Bronchial epithelial cell (primary cell): ENCODE measurements around the gene RBM45. TPM values are rescaled to one million over a fixed set of nuclear protein-coding genes. Genes with fewer than 3 reads are reported as not detected.
A peak's percentile ranks its signal among the peaks of the same experiment; 100 is the strongest.
"Not testable (repeated sequence)": the region's sequence is repeated elsewhere in the genome, so short reads cannot be mapped to it uniquely, and the experiment has no call there.

Experiments used
- DNase-seq: peaks from one replicate; pipeline ENCODE4 v3.0.0-alpha.2; 2010; ENCODE audit warnings: low read depth
- FAIRE-seq: peaks from 2 replicates; lab custom pipeline; 2011; peaks lifted over from hg19 to GRCh38; lab: Jason Lieb, UNC
- H3K27me3 ChIP-seq: 2 replicates; pipeline ENCODE4 v1.5.1; 2011; ENCODE audit warnings: low read length; ENCODE audit not compliant: control insufficient read depth, insufficient read depth
- H3K36me3 ChIP-seq: 2 replicates; pipeline ENCODE4 v1.5.1; 2011; ENCODE audit warnings: low read length; ENCODE audit not compliant: control insufficient read depth, insufficient read depth
- H3K4me3 ChIP-seq: 2 replicates; pipeline ENCODE4 v1.5.1; 2011; ENCODE audit warnings: mild to moderate bottlenecking, low read depth, low read length, control low read depth
- total RNA-seq: library from RNA; depleted of rRNA; stranded (reverse); fragments of >200 nt; gene quantifications from 2 replicates; pipeline ENCODE4 v1.2.1, GENCODE V29; 2014
- TF ChIP-seq, protein P1 (sequence below): IDR thresholded peaks from 2 replicates; pipeline ENCODE4 v1.5.1; 2011; ENCODE audit warnings: mild to moderate bottlenecking, moderate library complexity, low read length, control low read depth, inconsistent platforms; ENCODE audit not compliant: insufficient read depth, severe bottlenecking

RBM45 gene
- total RNA-seq, 1 donor from 2014 or later, result 22.1 TPM

DNA sequence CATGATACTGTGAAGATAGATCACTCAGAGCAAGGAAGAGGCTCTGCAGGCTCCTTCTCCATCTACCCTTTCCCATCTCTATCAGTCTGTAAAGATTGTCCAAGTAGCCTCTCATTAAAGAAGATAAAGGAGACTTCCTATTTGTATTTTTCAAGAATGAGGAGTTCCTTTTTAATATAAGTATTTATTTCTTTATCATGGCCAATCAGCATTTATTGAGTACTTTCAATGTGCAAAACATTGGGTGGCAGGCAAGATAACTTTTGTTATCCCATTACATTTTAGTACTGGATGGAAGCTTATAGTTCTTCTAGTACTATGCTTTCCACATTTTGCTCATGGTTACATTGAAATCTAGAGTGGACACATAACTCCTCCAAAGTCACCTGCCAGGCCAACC, 36.1 kb upstream of the RBM45 start:
- TF ChIP-seq, protein P1, sequence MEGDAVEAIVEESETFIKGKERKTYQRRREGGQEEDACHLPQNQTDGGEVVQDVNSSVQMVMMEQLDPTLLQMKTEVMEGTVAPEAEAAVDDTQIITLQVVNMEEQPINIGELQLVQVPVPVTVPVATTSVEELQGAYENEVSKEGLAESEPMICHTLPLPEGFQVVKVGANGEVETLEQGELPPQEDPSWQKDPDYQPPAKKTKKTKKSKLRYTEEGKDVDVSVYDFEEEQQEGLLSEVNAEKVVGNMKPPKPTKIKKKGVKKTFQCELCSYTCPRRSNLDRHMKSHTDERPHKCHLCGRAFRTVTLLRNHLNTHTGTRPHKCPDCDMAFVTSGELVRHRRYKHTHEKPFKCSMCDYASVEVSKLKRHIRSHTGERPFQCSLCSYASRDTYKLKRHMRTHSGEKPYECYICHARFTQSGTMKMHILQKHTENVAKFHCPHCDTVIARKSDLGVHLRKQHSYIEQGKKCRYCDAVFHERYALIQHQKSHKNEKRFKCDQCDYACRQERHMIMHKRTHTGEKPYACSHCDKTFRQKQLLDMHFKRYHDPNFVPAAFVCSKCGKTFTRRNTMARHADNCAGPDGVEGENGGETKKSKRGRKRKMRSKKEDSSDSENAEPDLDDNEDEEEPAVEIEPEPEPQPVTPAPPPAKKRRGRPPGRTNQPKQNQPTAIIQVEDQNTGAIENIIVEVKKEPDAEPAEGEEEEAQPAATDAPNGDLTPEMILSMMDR, result no peak
- FAIRE-seq, result no peak
- no peak for DNase-seq
- no peak overlapping the region for H3K4me3 ChIP-seq
- no peaks in the 10 kb centered on the region for H3K36me3 ChIP-seq
- peaks cover 3% of the 10 kb centered on the region for H3K27me3 ChIP-seq

DNA sequence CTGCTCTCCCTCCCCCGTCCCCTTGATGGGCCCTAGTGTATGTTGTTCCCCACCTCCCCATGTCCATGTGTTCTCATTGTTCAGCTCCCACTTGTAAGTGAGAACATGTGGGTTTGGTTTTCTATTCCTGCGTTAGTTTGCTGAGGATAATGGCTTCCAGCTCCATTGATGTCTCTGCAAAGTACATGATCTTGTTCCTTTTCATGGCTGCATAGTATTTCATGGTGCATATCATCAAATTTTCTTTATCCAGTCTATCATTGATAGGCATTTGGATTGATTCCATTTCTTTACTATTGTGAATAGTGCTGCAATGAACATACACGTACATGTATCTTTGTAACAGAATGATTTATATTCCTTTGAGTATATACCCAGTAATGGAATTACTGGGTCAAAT, 33.0 kb upstream of the RBM45 start:
- not testable (repeated sequence) for DNase-seq, H3K4me3 ChIP-seq, H3K27me3 ChIP-seq, FAIRE-seq, H3K36me3 ChIP-seq

DNA sequence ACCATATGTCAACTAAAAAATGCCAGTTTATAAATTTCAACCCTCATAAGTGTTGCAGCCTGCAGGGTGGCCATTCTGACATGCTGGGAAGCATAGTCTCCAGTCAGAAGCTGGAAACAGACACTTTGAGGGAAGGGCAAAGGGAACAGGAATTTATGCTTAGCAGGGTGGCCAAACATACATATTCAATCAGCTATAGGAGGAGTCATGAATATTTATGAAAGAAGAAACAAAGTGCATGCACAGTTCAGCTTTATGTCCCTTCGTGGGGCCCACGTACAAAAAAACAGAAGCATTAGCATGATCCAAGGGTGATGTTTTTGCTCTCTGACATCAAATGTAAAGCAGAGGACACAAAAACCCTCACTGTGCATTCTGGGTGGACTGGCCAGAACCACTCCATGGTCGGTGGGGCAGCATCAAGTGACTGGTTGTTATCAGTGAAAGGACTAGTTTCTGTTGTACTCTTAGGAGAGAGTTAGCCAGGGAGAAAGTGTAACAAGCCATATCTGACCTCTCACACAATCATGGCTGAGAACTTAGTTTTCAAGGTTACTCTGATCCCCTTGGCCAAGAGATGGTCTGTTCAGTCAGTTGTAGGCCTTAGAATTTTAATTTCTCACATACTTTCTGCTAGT, 29.7 kb upstream of the RBM45 start:
- FAIRE-seq, result no peak
- TF ChIP-seq, protein P1, result no peak
- Histone ChIP-seq H3K27me3 (no peaks in the 10 kb centered on the region), H3K36me3 (no peaks in the 10 kb centered on the region), H3K4me3 (no peak overlapping the region)
- DNase-seq, result no peak

DNA sequence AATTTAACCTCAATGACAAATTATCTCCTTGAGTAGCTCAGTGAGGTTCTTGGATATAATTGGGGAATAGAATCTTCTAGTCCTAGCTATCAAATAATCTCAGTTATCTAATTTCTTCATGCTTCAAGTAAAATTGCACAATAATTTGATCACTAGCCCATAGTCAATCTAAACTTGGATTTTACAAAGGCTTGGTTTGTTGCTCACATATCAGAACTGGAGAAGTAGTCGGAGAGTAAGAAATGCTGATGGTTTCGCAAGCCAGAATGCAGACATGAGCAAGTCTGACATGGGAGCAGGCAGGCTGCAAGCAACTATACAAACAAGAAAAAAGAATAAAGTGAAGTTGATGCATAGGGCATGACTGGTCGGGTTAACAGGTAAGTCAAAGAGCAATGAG, 28.0 kb upstream of the RBM45 start:
- H3K4me3 ChIP-seq, result no peak overlapping the region
- TF ChIP-seq, protein P1, result no peak
- no peaks in the 10 kb centered on the region for H3K36me3 ChIP-seq
- FAIRE-seq, result no peak
- DNase-seq, result peak; percentile 53
- H3K27me3 ChIP-seq, result no peaks in the 10 kb centered on the region

DNA sequence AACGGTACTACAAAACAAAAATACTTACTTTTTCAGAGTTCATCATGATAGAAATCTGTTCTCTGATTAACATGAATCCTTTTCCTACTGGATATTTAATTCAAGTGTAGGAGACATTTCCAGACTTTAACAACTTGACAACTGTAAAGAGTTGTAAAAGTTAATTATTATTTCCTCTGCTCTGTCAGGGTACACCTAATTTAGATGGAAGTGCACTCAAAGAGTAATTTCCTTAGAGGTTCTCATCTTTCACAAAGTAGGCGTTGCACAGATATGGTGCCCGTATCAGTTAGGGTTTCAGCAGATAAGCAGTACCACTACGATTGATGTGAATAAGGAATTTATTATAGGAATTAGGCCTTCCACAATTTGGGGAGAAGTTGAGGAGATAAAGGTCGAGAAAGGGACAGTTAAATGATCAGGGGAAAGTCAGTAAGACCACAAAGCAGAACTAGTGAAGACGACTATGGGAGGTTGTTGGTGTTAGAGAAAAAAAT, 23.4 kb upstream of the RBM45 start:
- TF ChIP-seq, protein P1, result no peak
- Histone ChIP-seq H3K4me3 (no peak overlapping the region), H3K27me3 (no peaks in the 10 kb centered on the region), H3K36me3 (no peaks in the 10 kb centered on the region)
- FAIRE-seq, result no peak
- no peak for DNase-seq

DNA sequence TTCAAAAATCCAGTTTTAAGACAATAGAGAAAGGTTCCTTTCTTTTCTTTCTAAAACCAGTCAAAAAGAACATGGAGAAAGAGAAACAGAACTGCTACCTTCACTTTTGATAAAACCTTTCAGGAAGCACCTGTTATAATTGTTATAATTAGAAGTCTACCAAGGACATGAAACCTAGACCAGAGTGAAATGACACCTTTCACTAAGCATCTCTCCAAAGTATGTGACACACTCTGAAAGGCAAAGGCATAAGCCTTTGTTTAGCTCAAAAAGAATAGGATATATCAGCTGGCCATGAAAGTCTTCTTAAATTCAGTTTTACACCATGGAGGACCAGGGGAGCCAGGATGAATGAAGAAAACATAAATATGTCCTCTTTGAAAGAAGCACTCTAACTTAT, 18.8 kb upstream of the RBM45 start:
- TF ChIP-seq, protein P1, result no peak
- no peaks in the 10 kb centered on the region for H3K36me3 ChIP-seq
- no peaks in the 10 kb centered on the region for H3K27me3 ChIP-seq
- FAIRE-seq (no peak), DNase-seq (no peak)
- H3K4me3 ChIP-seq, result no peak overlapping the region
